NOMO-1 treated with dmso at 0.1 percent for 144 hours (cell line): Measurements from ENCODE around the gene COL11A2.

Experiments used
- DNase-seq: peaks from one replicate; lab custom pipeline; 2025; ENCODE audit not compliant: unreplicated experiment; lab: John Stamatoyannopoulos, UW

The COL11A2 gene

GRCh38 chr6:33193619-33194018 lies 1.4 kb upstream of the COL11A2 start:
- no peak for DNase-seq

GRCh38 chr6:33192671-33193602 lies 670 bp upstream of the COL11A2 start:
- DNase-seq = no peak

- no peak for DNase-seq
Measured at GRCh38 chr6:33191383-33192104, 723 bp downstream of the COL11A2 start.

DNA sequence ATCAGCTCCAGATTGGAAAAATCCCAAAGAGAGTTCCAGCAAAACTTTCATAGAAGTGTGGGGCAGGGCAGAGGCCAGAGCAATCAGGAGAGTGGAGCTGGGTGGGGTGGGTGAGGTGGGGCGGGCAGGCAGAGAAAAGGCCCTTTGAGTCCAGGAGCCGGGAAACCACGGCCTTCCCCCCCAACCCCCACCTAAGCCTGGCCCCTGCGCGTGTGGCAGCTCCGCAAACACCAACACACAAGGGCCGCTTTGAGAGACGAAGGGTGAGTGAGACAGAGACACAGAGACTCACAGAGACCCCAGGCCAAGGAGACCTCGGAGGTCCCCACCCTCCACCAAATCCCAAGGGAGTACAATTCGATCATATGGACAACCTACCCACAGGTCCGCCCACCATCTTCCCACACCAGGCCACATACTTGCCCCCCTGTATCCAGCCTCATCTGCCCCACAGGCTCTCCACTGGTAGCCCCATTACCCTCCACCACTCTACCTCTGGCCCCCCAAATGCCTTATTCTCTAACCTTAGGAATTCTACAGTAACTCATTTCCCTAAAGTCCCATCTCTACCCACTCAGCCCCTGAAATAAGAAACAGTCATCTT lies 1.7 kb downstream of the COL11A2 start:
- no peak for DNase-seq

DNA sequence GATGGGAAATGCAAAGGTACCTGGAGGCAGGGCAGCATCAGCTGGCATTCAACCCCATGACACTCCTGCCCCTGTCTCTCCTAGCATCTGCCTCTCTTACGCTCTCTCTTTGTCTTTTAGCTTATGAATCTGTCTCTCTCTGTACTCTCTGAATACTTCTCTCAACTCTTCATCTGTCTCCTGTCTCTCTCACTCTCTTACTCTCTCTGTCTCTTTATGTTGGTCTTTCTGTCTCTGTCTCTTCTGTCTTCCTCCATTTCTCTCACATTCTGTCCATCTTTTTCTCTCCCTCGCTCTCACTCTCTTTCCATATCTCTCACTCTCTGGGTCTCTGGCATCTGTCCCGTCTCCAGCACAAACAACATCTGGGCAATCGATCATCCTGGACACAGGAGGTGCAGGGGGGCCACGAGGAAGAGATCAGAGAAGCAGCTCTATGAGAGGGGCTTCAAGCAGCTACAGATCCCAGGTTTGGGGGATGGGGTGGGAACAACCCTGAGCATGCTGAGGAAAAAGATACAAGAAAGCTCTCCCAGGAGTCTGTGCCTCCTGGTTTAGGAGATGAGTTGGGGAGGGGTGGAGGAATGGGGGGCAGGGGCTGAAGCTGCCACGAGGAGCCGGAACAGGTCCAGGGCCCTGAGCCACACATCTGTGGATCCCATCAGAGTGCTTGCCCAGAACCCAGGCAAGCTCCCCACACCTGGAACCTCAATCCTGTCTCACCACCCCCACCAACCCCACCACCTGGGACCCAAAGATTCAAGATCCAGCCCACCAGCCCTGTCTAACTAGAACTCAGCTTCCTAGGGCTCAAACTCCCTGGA lies 2.4 kb downstream of the COL11A2 start:
- DNase-seq = no peak

DNA sequence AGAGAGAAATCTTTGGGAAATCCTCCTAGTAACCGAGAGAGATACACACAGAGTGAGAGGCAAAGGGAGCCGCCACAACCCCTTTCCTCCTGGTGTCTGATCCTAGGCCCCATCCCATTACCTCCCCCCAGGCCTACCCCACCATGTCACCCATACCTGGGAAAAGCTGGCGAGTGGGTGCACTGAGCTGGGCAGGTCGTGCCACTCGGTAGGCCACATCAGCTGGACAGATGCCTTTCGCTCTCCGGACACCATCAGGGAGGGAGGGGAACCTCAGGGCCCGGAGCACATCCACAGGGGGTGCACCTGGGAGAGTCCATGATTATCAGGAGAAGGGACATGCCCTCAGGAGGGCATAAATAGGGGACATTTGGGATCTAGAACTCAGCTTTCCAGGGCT lies 3.1 kb downstream of the COL11A2 start:
- no peak for DNase-seq

DNA sequence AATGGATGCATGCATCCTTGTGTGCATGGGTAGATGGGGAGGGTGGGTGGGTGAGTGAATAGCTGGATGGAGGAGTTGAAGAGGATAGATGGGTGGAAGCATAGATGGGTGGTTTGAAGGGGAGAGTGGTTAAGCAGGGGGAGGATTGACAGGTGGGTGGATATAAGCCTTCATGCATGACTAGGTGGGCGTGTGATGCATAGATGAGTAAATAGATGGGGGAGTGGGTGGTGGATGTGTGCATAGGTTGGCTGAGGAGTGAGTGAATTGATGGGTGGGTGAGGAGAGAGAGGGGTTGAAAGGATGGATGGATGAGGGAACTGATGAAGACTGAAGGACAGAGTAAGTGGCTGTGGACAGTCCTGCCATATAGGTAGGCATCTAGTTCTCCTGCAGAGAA lies 4.5 kb downstream of the COL11A2 start:
- DNase-seq = no peak

DNA sequence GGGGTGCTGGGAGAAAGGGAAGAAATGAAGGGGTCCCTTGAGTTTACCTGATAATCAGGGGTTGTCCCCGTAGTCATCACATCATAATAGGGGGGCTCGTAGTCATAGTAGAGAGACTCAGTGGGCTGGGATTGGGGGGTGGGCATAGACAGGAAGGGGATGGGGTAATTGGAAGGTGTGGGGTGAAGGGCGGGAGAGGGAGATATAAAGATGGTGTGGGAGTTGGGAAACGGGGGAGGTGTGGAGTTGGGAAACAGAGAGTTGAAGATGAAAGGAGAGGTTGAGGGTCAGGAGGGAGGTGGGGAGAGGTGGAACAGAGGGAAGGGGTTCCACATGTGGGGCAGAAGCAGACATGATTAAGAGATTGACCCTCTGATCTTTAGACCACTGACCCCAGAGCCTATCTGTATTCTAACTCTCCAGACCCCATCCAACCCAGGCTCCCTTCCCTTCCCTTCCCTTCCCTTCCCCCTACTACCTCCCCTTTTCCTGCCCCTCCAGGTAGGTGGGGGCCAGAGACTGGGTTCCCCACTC lies 6.5 kb downstream of the COL11A2 start:
- DNase-seq = no peak

GRCh38 chr6:33185190-33185589 lies 7.1 kb downstream of the COL11A2 start:
- DNase-seq = no peak

- no peak for DNase-seq
Measured at GRCh38 chr6:33183071-33183683, 9.1 kb downstream of the COL11A2 start.

GRCh38 chr6:33181141-33181540 lies 11.1 kb downstream of the COL11A2 start:
- DNase-seq = no peak

DNA sequence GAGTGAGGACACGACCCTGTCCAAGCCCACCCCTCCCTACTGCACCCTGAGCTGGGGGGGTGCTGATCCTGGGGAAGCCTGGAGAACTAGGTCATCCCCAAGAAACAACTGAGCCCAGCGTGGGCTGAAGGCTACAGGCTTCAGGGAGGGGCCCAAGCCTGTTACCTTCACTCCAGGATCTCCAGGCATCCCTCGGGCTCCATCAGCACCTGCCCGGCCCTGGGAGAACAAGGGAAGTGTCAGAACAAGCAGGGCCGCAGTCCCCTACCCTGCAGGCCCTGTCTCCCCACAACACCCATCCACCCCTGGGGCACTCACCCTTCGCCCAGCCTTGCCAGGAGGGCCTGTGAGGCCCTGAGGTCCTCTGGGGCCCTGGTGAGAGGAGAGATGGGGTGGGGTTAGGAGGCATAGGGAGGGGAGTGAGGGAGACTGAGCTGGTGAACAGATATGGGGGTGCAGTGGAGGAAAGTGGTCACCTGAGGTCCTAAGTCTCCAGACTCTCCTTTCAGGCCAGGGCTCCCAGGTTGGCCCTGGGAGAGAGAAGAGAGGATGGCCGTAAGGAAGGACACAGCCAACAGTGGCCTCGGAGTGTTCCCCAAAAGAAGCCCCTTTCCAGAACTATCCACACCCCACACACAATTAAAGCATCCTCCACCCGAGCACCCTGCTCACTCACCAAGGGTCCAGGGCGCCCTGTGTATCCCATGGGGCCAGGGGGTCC lies 13.4 kb downstream of the COL11A2 start:
- DNase-seq = no peak

- DNase-seq = no peak
Measured at GRCh38 chr6:33177552-33178446, 14.5 kb downstream of the COL11A2 start.

GRCh38 chr6:33176906-33177305 lies 15.4 kb downstream of the COL11A2 start:
- no peak for DNase-seq

GRCh38 chr6:33175436-33176069 lies 16.7 kb downstream of the COL11A2 start:
- no peak for DNase-seq

DNA sequence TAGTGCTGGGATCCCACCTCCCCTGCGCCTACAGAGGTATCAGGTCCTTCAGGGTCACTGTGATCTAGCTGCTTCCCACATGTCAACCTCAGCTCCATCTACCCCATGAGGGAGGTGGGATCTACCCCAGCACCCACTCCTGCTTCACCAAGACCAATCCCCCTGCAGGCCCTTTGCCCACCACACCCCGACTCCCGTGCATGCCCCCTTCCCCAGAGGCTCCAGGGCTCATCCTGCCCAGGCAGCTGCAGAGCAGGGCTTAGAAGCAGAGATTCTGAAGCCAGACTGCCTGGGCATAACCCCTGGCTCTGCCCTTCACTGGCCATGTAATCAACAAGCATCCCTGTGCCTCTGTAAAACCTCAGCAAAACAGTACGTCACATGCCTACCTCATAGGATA lies 17.5 kb downstream of the COL11A2 start:
- no peak for DNase-seq

- DNase-seq = no peak
Measured at GRCh38 chr6:33173535-33174180, 18.6 kb downstream of the COL11A2 start.
